DND-41 (cell line): ENCODE data around the gene ZNF304.

ENCODE experiments used
- ATAC-seq: fragments of 200-7000 bp; cut with Tn5 transposase; 3 replicates; pipeline ENCODE4 v1.9.1; 2021; ENCODE audit warnings: low read depth; ENCODE audit not compliant: insufficient read depth
- DNase-seq: peaks from one replicate; pipeline ENCODE4 v3.0.0-alpha.2; 2020
- H2AFZ ChIP-seq: 2 replicates; pipeline ENCODE4 v1.6.0; 2012; ENCODE audit warnings: low read depth, low read length
- H3K27ac ChIP-seq: 2 replicates; pipeline ENCODE4 v1.5.1; 2012; ENCODE audit warnings: low read length, inconsistent platforms
- H3K27me3 ChIP-seq: fragments of 200-600 bp; sonication (generic); 2 replicates; pipeline ENCODE4 v1.6.0; 2012; ENCODE audit warnings: low read length, mild to moderate bottlenecking, inconsistent platforms; ENCODE audit not compliant: insufficient read depth, poor library complexity
- H3K36me3 ChIP-seq: 2 replicates; pipeline ENCODE4 v1.5.1; 2012; ENCODE audit warnings: low read length, inconsistent platforms; ENCODE audit not compliant: insufficient read depth
- H3K4me1 ChIP-seq: 2 replicates; pipeline ENCODE4 v1.5.1; 2012; ENCODE audit warnings: mild to moderate bottlenecking, low read length; ENCODE audit not compliant: insufficient read depth
- H3K4me2 ChIP-seq: 2 replicates; pipeline ENCODE4 v1.6.0; 2012; ENCODE audit warnings: mild to moderate bottlenecking, moderate library complexity, low read length, inconsistent platforms; ENCODE audit not compliant: insufficient read depth
- H3K4me3 ChIP-seq, 2 experiments: fragments of 200-600 bp in 1 of 2; shearing (Covaris generic) in 1 of 2; 2 replicates each; pipeline ENCODE4 v1.5.1; 2012 to 2016; ENCODE audit warnings: inconsistent platforms in 2 of 2, low read length in 2 of 2, mild to moderate bottlenecking in 2 of 2, low read depth in 1 of 2, moderate library complexity in 1 of 2
- H3K79me2 ChIP-seq: 2 replicates; pipeline ENCODE4 v1.6.0; 2012; ENCODE audit warnings: low read length, inconsistent platforms; ENCODE audit not compliant: insufficient read depth
- H3K9ac ChIP-seq: 2 replicates; pipeline ENCODE4 v1.6.0; 2012; ENCODE audit warnings: low read depth, mild to moderate bottlenecking, inconsistent platforms, low read length, moderate library complexity
- H3K9me3 ChIP-seq: 2 replicates; pipeline ENCODE4 v1.5.1; 2012; ENCODE audit warnings: low read length, moderate library complexity, mild to moderate bottlenecking, inconsistent platforms; ENCODE audit not compliant: insufficient read depth, severe bottlenecking
- H4K20me1 ChIP-seq: 2 replicates; pipeline ENCODE4 v1.6.0; 2012; ENCODE audit warnings: low read length; ENCODE audit not compliant: insufficient read depth
- CTCF ChIP-seq: IDR thresholded peaks from 2 replicates; pipeline ENCODE4 v1.5.1; 2012; ENCODE audit warnings: borderline replicate concordance, low read length, moderate library complexity, mild to moderate bottlenecking; ENCODE audit not compliant: poor library complexity, severe bottlenecking; ENCODE audit errors: extremely low read depth
- EZH2 ChIP-seq: IDR thresholded peaks from 3 replicates; pipeline ENCODE4 v1.6.1; 2012; ENCODE audit warnings: borderline replicate concordance, low read depth, mild to moderate bottlenecking, moderate library complexity, low read length, inconsistent platforms; ENCODE audit not compliant: severe bottlenecking

Gene ZNF304

DNA sequence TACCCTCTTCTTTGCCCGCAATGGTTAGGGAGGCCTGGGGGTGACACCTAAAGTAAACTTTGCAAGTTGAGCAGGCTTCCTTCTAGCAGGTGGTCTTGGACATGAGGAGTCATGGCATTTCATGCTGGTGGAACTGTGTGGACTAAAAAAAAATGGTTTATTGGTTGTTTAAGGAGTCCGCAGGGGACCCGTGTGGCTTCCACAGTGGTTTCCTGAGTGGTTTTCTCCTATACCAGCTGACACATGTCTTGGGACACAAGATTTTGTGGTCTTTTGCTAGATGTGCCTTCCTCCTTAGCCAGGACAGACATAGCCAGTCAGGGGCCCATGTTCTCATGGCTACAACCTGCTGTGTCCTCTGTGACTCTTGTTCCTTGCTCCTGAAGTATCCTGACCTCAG is 29.3 kb upstream of the ZNF304 start:
- no peaks in the 10 kb centered on the region for H3K9me3 ChIP-seq
- H3K4me3 ChIP-seq, result peak overlapping the region; percentile 70 to 92
- H4K20me1 ChIP-seq, result peaks cover 19% of the 10 kb centered on the region
- peak overlapping the region; percentile 87 for H3K9ac ChIP-seq
- peaks cover 42% of the 10 kb centered on the region for H3K79me2 ChIP-seq
- ATAC-seq (no peak), DNase-seq (no peak)
- peak overlapping the region; percentile 94 for H3K4me2 ChIP-seq
- TF ChIP-seq EZH2 (no peak), CTCF (no peak)
- peaks cover 43% of the 10 kb centered on the region for H3K36me3 ChIP-seq
- H2AFZ ChIP-seq, result no peak overlapping the region
- H3K27me3 ChIP-seq, result no peaks in the 10 kb centered on the region
- peak overlapping the region; percentile 87; the same call in 1 of the 2 replicates for H3K27ac ChIP-seq
- H3K4me1 ChIP-seq, result peaks cover 27% of the 10 kb centered on the region

GRCh38 chr19:57324992-57325391 is 26.1 kb upstream of the ZNF304 start:
- H3K27ac ChIP-seq, result no peak overlapping the region
- peaks cover 24% of the 10 kb centered on the region for H4K20me1 ChIP-seq
- H3K4me2 ChIP-seq, result no peak overlapping the region
- H3K9ac ChIP-seq, result no peak overlapping the region
- ATAC-seq (no peak), DNase-seq (no peak)
- peaks cover 20% of the 10 kb centered on the region for H3K4me1 ChIP-seq
- peaks cover 73% of the 10 kb centered on the region for H3K36me3 ChIP-seq
- H3K4me3 ChIP-seq, result no peak overlapping the region
- no peaks in the 10 kb centered on the region for H3K27me3 ChIP-seq
- H3K79me2 ChIP-seq, result peaks cover 42% of the 10 kb centered on the region
- H2AFZ ChIP-seq, result no peak overlapping the region
- no peaks in the 10 kb centered on the region for H3K9me3 ChIP-seq
- TF ChIP-seq CTCF, result no peak
- TF ChIP-seq EZH2, result no peak

GRCh38 chr19:57327993-57328392 is 23.1 kb upstream of the ZNF304 start:
- peaks cover 73% of the 10 kb centered on the region for H3K36me3 ChIP-seq
- DNase-seq (no peak), ATAC-seq (no peak)
- no peak overlapping the region for H3K4me2 ChIP-seq
- H3K79me2 ChIP-seq, result peaks cover 17% of the 10 kb centered on the region
- peaks cover 8% of the 10 kb centered on the region for H4K20me1 ChIP-seq
- H3K27me3 ChIP-seq, result no peaks in the 10 kb centered on the region
- H3K4me1 ChIP-seq, result no peaks in the 10 kb centered on the region
- H3K4me3 ChIP-seq, result no peak overlapping the region
- H3K9ac ChIP-seq, result no peak overlapping the region
- TF ChIP-seq EZH2, result no peak
- TF ChIP-seq CTCF, result no peak
- no peak overlapping the region for H2AFZ ChIP-seq
- H3K9me3 ChIP-seq, result no peaks in the 10 kb centered on the region
- H3K27ac ChIP-seq, result no peak overlapping the region

DNA sequence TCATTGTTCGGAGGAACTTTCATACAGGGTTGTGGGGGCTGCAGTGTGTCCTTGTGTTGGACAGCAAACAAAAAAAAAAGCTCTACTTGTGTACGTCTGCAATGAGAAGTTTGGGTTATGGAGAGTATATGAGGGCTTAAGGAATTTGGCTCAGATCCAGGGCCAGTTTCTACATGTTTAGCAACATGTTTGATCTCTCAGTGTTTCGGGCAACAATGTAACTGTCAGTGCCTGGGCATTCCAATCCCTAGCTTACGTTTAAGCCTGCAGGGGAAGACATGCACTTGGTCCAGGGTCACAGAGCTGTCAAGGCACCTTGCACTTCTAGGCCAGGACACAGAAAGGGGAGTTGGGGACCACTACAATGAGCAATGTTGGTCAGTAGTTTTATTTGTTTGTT is 16.9 kb upstream of the ZNF304 start:
- H3K4me2 ChIP-seq, result no peak overlapping the region
- no peak for TF ChIP-seq EZH2
- TF ChIP-seq CTCF, result no peak
- peaks cover 13% of the 10 kb centered on the region; the same call in 1 of the 2 replicates for H3K36me3 ChIP-seq
- H3K27ac ChIP-seq, result no peak overlapping the region
- ATAC-seq (no peak), DNase-seq (no peak)
- H2AFZ ChIP-seq, result no peak overlapping the region
- H3K79me2 ChIP-seq, result peaks cover 3% of the 10 kb centered on the region; the same call in 1 of the 2 replicates
- no peak overlapping the region for H3K4me3 ChIP-seq
- H3K4me1 ChIP-seq, result no peaks in the 10 kb centered on the region
- no peak overlapping the region for H3K9ac ChIP-seq
- no peaks in the 10 kb centered on the region for H3K27me3 ChIP-seq
- no peaks in the 10 kb centered on the region for H3K9me3 ChIP-seq
- no peaks in the 10 kb centered on the region for H4K20me1 ChIP-seq
